Ishikawa (cell line): ENCODE data around the gene CNOT11.

Source experiments
- CEBPB ChIP-seq: IDR thresholded peaks from 2 replicates; pipeline ENCODE4 v1.6.1; 2012
- CREB1 ChIP-seq: IDR thresholded peaks from 2 replicates; pipeline ENCODE4 v1.6.1; 2012; ENCODE audit warnings: low read depth
- EP300 ChIP-seq: IDR thresholded peaks from 2 replicates; pipeline ENCODE4 v1.6.1; 2012; ENCODE audit warnings: borderline replicate concordance
- MAX ChIP-seq: IDR thresholded peaks from 2 replicates; pipeline ENCODE4 v1.6.1; 2012
- NFIC ChIP-seq: IDR thresholded peaks from 2 replicates; pipeline ENCODE4 v1.6.1; 2012
- RAD21 ChIP-seq: IDR thresholded peaks from 2 replicates; pipeline ENCODE4 v1.6.1; 2012; ENCODE audit warnings: low read depth
- REST ChIP-seq: IDR thresholded peaks from 2 replicates; pipeline ENCODE4 v1.6.1; 2012; ENCODE audit warnings: low read depth, mild to moderate bottlenecking
- TAF1 ChIP-seq: IDR thresholded peaks from 2 replicates; pipeline ENCODE4 v1.6.1; 2012; ENCODE audit warnings: low read depth, mild to moderate bottlenecking
- TEAD4 ChIP-seq: IDR thresholded peaks from 2 replicates; pipeline ENCODE4 v1.6.1; 2012
- USF1 ChIP-seq: IDR thresholded peaks from 2 replicates; pipeline ENCODE4 v1.6.1; 2012
- YY1 ChIP-seq: IDR thresholded peaks from 2 replicates; pipeline ENCODE4 v1.6.1; 2012; ENCODE audit warnings: low read depth
- ZBTB7A ChIP-seq: IDR thresholded peaks from 2 replicates; pipeline ENCODE4 v1.6.1; 2012; ENCODE audit warnings: low read depth

GRCh38 chr2:101297383-101297782 is 44.7 kb downstream of the CNOT11 start:
- TF ChIP-seq CEBPB = no peak
- TF ChIP-seq MAX = no peak
- TF ChIP-seq RAD21 = no peak
- no peak for TF ChIP-seq USF1
- TF ChIP-seq REST = no peak
- no peak for TF ChIP-seq EP300
- TF ChIP-seq NFIC = no peak
- TF ChIP-seq TEAD4 = no peak
- TF ChIP-seq TAF1 = no peak
- no peak for TF ChIP-seq YY1
- no peak for TF ChIP-seq CREB1
- no peak for TF ChIP-seq ZBTB7A
